Activated naive CD4-positive, alpha-beta T cell treated with anti-CD3 and anti-CD28 coated beads, Interleukin-2, amount 10 ng/mL, durations not matched to agents 7 days and 5 days (primary cell): ENCODE data around the gene ABHD2.
A peak's percentile ranks its signal among the peaks of the same experiment; 100 is the strongest.
"Not testable (repeated sequence)": the region's sequence is repeated elsewhere in the genome, so short reads cannot be mapped to it uniquely, and the experiment has no call there.

ENCODE experiments used
- CTCF ChIA-PET: fragments of 350-600 bp; sonication (Branson Sonifier 250); formaldehyde crosslinking; loops from one replicate; lab custom pipeline; 2021; ENCODE audit warnings: antibody characterized with exemption; lab: Charles Lee
- DNase-seq: peaks from one replicate; pipeline ENCODE4 v3.0.0-alpha.2; 2020
- H3K27ac Mint-ChIP-seq: one replicate; pipeline ENCODE4 v1.8.0; 2021; ENCODE audit warnings: mild to moderate bottlenecking, moderate library complexity, mixed read lengths
- H3K27me3 Mint-ChIP-seq: one replicate; pipeline ENCODE4 v1.8.0; 2021; ENCODE audit warnings: mild to moderate bottlenecking, mixed read lengths
- H3K36me3 Mint-ChIP-seq: one replicate; pipeline ENCODE4 v1.8.0; 2021; ENCODE audit warnings: mixed read lengths
- H3K4me1 Mint-ChIP-seq: one replicate; pipeline ENCODE4 v1.8.0; 2021; ENCODE audit warnings: mixed read lengths
- H3K4me3 Mint-ChIP-seq: one replicate; pipeline ENCODE4 v1.8.0; 2021; ENCODE audit warnings: mild to moderate bottlenecking, moderate library complexity, mixed read lengths
- H3K9me3 Mint-ChIP-seq: one replicate; pipeline ENCODE4 v1.8.0; 2021; ENCODE audit warnings: mixed read lengths

Gene ABHD2

DNA sequence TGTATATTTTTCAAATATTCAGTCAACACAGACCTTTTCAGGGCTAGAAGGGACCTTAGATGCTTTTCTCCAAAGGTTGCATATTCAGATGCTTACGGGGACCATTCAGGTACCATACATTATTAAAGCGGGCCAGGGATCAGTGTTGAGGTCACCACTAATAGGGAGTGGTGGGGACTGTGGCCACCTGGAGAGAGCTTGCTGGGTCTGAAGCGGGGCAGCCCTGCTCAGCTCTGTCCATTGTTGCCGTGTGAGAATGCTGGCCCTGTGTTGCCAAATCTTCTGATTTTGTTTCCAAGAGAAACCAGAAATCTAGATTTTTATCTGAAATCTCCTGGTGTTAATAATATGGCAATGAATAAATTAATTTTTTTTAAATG is 23.7 kb downstream of the ABHD2 start:
- H3K9me3 Mint-ChIP-seq: no peaks in the 10 kb centered on the region
- no peak overlapping the region for H3K27ac Mint-ChIP-seq
- CTCF ChIA-PET: interaction anchor here (0.9 to 1.6 kb wide), 3 partner anchors 18 to 55 kb away, joined by 3 to 5 read pairs (median 3); no protein-coding TSS in a partner anchor
- no peaks in the 10 kb centered on the region for H3K27me3 Mint-ChIP-seq
- peaks cover 21% of the 10 kb centered on the region for H3K36me3 Mint-ChIP-seq
- no peak for DNase-seq
- peaks cover 12% of the 10 kb centered on the region for H3K4me1 Mint-ChIP-seq
- no peak overlapping the region for H3K4me3 Mint-ChIP-seq

DNA sequence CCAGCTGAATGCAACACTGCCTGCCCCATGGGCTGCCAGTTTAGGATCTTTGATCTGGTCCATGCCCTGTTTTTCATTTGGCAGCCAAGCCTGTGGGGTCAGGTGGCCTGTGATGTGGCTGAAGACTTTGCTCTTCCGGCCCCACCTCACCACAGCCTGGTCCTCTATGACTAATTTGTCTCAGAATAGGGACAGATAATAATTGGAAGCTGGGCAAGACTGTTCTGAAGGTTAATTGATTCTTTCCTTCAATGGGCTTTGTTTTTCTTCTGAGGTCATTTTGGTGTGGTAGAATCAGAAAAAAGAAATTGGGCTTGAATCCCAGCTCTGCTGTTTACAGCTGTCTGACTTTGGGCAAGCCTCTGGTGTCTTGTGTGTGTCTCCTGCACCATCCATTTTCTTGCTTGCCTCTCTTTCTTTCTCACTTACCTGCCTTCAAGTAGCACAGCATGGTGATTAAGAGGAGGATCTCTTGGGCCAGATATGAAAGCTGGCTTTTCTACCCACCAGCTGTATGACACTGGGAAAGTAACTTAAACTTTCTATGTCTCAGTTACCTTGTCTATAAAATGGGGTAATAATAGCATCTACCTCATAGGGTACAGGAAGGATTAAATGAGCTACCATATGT is 24.2 kb downstream of the ABHD2 start:
- DNase-seq: no peak
- peaks cover 12% of the 10 kb centered on the region for H3K4me1 Mint-ChIP-seq
- no peak overlapping the region for H3K27ac Mint-ChIP-seq
- CTCF ChIA-PET: interaction anchor here (0.9 to 1.6 kb wide), 3 partner anchors 17 to 55 kb away, joined by 3 to 5 read pairs (median 3); no protein-coding TSS in a partner anchor
- peaks cover 20% of the 10 kb centered on the region for H3K36me3 Mint-ChIP-seq
- no peak overlapping the region for H3K4me3 Mint-ChIP-seq
- H3K27me3 Mint-ChIP-seq: no peaks in the 10 kb centered on the region
- no peaks in the 10 kb centered on the region for H3K9me3 Mint-ChIP-seq

DNA sequence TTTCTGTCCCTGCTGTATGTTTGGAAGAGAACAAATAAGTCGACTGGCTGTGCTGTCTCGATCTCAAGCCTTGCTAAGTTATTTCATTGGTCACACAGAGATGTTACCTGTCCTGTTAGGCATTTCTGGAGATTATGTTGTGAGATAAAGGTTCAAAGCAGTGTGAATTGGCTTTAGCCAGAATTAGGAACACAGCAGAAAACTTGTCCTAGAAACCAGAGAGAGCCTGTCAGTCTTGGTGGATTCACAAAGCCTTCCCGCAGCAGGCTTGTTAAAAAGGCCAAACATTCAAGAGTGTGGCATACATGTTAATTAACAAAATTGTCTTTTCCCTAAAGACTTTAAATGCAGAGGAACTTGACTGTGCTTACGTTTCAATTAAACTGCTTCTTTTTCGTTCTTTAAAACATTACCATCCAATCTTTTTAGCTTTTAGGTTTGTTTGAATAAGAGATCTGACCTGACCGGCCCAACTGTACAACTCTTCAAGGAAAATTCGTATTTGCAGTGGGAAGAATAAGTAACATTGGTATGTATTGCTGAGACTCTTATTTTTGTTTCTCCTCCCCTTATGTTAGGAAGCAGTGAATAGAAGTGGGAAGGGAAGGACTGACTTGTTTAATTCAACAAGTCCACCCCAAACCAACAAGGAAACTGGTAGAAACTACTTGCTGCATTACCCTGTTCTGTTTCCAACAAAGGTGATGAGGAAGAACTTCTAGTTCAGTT is 25.2 kb downstream of the ABHD2 start:
- Mint-ChIP-seq H3K4me1 (peaks cover 12% of the 10 kb centered on the region), H3K36me3 (peaks cover 21% of the 10 kb centered on the region), H3K27me3 (no peaks in the 10 kb centered on the region), H3K27ac (no peak overlapping the region), H3K9me3 (no peaks in the 10 kb centered on the region), H3K4me3 (no peak overlapping the region)
- no peak for DNase-seq
- CTCF ChIA-PET: interaction anchor here (1.6 to 1.8 kb wide), 2 partner anchors 16 to 19 kb away, joined by 3 to 11 read pairs; no protein-coding TSS in a partner anchor

DNA sequence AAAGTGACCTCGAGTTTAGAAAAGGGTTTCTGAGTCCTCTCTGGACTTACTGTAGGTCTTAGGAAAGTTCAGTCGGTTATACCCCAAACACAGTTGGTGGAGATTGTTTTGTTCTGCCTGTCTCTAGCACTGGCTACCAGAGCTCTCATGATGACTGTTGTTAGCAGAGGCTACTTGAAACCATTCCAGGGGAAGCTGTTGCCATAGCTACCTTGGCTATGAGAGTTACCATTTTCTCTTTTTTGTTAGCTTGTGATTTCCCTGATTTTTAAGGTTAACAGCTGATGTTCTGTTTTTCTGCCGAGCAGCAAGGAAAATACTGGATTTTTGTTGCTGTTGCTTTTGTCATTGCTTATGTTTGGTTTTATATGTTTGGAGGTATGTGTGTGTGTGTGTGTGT is 26.7 kb downstream of the ABHD2 start:
- Mint-ChIP-seq H3K27me3 (no peaks in the 10 kb centered on the region), H3K4me3 (no peak overlapping the region), H3K4me1 (peaks cover 8% of the 10 kb centered on the region), H3K9me3 (no peaks in the 10 kb centered on the region), H3K27ac (no peak overlapping the region), H3K36me3 (peaks cover 32% of the 10 kb centered on the region)
- CTCF ChIA-PET: interaction anchor here (1.2 to 1.8 kb wide), 2 partner anchors 10 to 15 kb away, joined by 3 to 11 read pairs; no protein-coding TSS in a partner anchor
- no peak for DNase-seq

DNA sequence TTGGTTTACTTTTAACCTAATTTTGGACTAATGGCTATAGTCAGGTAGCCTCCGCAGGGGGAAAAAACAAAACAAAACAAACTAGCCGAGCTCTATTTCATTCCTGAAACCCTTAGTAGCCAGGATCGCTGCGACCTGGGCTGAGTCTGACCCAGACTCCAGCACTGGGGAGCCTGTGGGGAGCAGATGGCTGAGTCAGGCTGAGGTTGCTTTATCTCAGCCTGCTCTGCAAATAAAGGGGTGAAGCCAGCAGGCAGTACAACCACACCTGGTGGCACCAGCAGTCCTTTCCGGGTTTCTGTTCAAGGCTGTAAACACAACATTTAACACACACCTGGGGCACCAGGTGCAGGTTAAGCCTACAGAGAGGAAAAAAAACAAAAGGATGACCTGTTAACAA is 27.3 kb downstream of the ABHD2 start:
- Mint-ChIP-seq H3K27ac (no peak overlapping the region), H3K36me3 (peaks cover 32% of the 10 kb centered on the region), H3K4me3 (no peak overlapping the region), H3K4me1 (peaks cover 8% of the 10 kb centered on the region), H3K9me3 (no peaks in the 10 kb centered on the region), H3K27me3 (no peaks in the 10 kb centered on the region)
- CTCF ChIA-PET: interaction anchor here (1.8 kb wide), 1 partner anchor 14 kb away, joined by 11 read pairs; no protein-coding TSS in a partner anchor
- DNase-seq: no peak

DNA sequence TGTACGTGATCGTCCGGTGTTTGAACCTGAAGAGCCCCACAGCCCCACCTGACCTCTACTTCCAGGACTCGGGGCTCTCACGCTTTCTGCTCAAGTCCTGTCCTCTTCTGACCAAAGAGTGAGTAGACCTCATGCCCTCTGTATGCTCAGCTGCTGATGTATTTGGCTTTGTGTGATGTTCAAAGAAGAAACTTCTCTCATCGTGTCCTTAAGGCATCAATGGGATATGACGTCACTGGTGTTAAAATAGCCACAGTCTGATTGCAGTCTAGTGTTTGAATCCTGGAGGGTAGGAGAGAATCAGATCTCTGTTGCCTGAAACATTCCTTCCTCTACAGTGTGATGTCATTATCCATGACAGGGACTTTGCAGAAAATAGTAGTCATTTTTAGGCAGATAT is 28.1 kb downstream of the ABHD2 start:
- DNase-seq: no peak
- Mint-ChIP-seq H3K36me3 (peaks cover 39% of the 10 kb centered on the region), H3K4me1 (peaks cover 8% of the 10 kb centered on the region), H3K9me3 (no peaks in the 10 kb centered on the region), H3K4me3 (no peak overlapping the region), H3K27ac (no peak overlapping the region), H3K27me3 (no peaks in the 10 kb centered on the region)
- CTCF ChIA-PET: no interaction called here

DNA sequence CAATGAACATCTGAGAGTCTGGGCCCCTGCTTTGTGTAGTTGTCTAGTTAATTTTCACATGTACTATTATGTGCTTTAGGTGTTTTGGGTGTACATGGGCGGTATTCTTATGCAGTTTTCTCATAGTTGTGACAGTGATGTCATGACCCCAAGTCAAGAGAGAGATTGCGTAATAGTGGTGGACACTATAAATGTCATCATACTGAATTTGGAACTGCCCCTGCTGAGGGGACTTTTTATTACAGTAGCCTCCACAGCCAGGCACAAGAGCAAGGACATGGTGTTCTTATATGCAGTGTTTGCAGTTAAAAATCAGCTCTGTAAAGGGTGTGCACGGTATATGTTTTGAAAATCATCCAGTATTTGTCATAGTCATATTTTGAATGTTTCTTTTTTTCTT is 29.5 kb downstream of the ABHD2 start:
- peaks cover 46% of the 10 kb centered on the region for H3K36me3 Mint-ChIP-seq
- CTCF ChIA-PET: interaction anchor here (3.1 kb wide), 1 partner anchor 12 kb away, joined by 17 read pairs; no protein-coding TSS in a partner anchor
- no peak overlapping the region for H3K4me3 Mint-ChIP-seq
- no peak for DNase-seq
- no peaks in the 10 kb centered on the region for H3K27me3 Mint-ChIP-seq
- H3K27ac Mint-ChIP-seq: no peak overlapping the region
- peaks cover 2% of the 10 kb centered on the region for H3K4me1 Mint-ChIP-seq
- H3K9me3 Mint-ChIP-seq: no peaks in the 10 kb centered on the region

DNA sequence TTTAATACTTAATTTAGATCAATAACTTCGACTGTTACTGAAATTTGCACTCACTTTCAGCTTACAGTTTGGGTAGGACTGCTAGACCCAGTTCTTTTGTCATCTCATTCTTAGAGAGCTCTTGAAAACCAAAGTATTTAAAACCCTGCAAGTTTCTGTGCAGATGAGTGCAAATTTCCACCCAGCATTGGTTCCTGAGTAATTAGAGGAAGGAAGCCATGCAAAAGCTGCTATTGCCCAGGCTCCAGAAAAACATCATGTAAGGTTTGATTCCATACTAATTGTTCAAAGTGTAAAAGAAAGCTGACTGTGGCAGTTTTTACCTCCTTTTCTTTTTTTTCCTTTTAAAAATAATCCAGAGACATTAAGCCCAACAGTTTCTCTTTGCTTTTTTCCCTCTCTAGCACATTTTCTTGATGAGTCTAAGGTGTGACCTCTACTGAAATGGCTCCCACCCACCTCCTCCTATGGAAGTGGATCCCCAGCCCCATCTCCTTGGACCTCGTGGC is 30.3 kb downstream of the ABHD2 start:
- CTCF ChIA-PET: interaction anchor here (3.1 kb wide), 1 partner anchor 11 kb away, joined by 17 read pairs; no protein-coding TSS in a partner anchor
- Mint-ChIP-seq H3K27me3 (no peaks in the 10 kb centered on the region), H3K27ac (no peak overlapping the region), H3K4me1 (no peaks in the 10 kb centered on the region), H3K4me3 (no peak overlapping the region), H3K9me3 (no peaks in the 10 kb centered on the region), H3K36me3 (peaks cover 46% of the 10 kb centered on the region)
- DNase-seq: no peak

DNA sequence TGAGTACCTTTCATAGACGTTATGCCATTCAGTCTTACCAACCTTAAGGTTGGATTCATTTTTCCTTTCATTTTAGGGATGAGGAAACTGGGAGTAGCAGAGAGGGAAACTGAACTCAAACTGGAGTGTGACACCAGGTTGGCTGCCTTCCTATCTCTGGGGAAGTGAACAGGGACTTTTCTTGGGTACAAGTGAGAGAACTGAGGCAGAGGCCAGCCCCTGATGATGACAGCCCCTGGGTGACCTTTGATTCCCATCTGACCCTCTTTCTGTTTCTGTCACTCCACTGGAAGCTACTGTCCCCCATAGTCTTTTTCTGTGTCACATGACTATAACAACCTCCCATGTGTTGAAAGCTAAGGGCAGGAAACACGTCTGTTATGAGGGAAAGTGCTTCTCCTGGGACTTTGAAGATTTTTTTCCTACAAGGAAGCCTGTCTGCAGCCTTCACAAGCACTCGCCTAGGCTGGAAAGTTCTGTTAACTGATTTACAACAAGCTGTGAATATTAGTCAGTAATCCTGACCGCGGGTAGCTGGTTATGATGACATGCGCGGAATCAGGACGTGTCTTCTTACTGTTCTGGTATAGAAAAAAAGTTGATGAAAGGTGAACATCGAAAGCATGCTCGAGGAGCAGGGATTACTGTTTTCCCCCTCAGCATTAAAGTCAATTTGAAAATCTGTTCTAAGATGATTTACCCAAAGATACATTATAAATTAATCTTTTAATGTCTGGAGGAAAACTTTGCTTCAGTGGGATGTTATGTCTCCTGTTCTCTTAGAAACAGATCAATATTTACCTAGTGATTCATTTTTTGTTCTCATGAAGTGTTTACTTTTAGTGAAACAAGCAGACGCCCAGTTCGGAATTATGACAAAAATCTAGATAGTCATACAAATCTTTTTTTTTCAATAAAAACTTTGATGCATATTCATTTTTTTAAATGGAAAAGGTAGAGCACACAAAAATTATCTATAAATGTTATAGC is 31.5 kb downstream of the ABHD2 start:
- Mint-ChIP-seq H3K27ac (peak overlapping the region; percentile 21), H3K36me3 (peaks cover 52% of the 10 kb centered on the region), H3K9me3 (no peaks in the 10 kb centered on the region), H3K4me3 (no peak overlapping the region), H3K4me1 (no peaks in the 10 kb centered on the region), H3K27me3 (no peaks in the 10 kb centered on the region)
- no peak for DNase-seq
- CTCF ChIA-PET: interaction anchor here (1.3 to 3.1 kb wide), 3 partner anchors 10 to 62 kb away, joined by 3 to 17 read pairs (median 4); no protein-coding TSS in a partner anchor

DNA sequence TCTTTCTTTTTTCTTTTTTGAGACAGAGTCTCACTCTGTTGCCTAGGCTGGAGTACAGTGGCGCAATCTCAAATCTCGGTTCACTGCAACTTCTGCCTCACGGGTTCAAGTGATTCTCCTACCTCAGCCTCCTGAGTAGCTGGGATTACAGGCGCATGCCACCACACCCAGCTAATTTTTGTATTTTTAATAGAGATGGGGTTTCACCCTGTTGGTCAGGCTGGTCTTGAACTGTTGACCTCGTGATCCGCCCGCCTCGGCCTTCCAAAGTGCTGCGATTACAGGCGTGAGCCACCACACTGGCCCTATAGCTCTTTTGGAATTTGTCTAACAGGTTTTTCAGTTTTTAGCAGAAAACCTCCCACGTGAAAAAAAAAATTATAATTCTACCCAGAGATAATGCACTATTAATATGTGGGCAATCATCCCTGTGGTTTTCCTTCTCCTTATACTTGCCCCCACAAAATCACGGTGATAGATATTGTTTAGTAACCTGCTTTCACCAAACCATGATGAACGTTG is 32.3 kb downstream of the ABHD2 start:
- CTCF ChIA-PET: interaction anchor here (1.3 to 3.1 kb wide), 3 partner anchors 9 to 63 kb away, joined by 3 to 17 read pairs (median 4); no protein-coding TSS in a partner anchor
- not testable (repeated sequence) for H3K9me3 Mint-ChIP-seq, H3K27me3 Mint-ChIP-seq, DNase-seq, H3K4me1 Mint-ChIP-seq, H3K27ac Mint-ChIP-seq, H3K4me3 Mint-ChIP-seq
- H3K36me3 Mint-ChIP-seq: peaks cover 47% of the 10 kb centered on the region

DNA sequence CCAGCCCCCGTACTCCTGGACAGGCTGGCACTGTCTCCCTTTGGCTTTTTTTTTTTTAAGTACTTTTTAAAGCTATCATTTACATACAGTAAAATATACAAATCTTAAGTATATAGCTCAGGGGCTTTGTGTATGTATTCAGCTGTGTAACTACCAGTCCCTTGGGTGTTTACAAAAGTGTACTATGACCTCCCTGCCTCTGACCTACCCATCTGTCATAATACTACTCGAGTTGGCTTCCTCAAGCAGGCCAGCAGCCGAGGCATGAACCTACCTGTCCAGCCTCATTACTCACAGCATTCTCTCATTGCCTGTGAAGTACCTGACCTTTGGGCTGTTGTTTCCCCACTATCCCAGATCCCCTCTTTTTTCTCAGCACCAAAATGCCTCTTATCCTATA is 33.2 kb downstream of the ABHD2 start:
- no peak for DNase-seq
- Mint-ChIP-seq H3K9me3 (no peaks in the 10 kb centered on the region), H3K36me3 (peaks cover 49% of the 10 kb centered on the region), H3K27ac (peak overlapping the region; percentile 29), H3K4me1 (no peaks in the 10 kb centered on the region), H3K4me3 (no peak overlapping the region), H3K27me3 (no peaks in the 10 kb centered on the region)
- CTCF ChIA-PET: no interaction called here

DNA sequence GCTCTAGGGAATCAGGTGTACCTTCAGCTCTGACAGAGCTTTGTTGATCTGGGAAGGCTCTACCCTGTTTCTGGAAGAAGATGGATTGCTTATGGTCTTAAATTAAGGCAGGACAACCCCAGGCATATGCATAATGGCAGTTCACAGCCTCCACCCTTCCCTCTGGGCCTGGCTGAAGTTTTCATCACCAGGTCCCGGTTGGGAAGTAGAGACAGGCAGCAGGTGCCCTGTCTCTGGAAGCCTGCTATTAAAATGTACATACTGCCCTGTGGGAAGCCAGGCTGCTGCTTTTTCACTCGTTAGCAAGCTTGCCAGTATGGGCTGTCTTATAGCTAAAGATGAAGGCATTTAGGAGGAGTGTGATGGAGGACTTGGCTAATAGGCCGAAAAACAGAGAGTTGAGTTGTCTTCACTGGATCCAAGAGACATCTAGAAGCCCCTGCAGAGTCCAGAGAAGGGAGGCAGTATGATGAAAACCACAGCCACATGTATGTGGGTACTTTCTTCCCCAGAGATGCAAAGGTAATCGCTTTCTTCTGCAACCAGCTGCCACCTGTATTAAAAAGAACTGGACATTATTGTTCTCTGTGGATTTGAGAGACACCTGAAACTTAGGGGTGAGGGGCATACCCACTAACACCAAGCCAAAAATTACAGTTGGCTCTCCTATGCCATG is 34.4 kb downstream of the ABHD2 start:
- Mint-ChIP-seq H3K36me3 (peaks cover 44% of the 10 kb centered on the region), H3K4me1 (no peaks in the 10 kb centered on the region), H3K27ac (no peak overlapping the region), H3K9me3 (no peaks in the 10 kb centered on the region), H3K27me3 (no peaks in the 10 kb centered on the region), H3K4me3 (no peak overlapping the region)
- CTCF ChIA-PET: interaction anchor here (0.6 to 1.0 kb wide), 2 partner anchors 66 to 244 kb away, joined by 3 read pairs; no protein-coding TSS in a partner anchor
- no peak for DNase-seq

DNA sequence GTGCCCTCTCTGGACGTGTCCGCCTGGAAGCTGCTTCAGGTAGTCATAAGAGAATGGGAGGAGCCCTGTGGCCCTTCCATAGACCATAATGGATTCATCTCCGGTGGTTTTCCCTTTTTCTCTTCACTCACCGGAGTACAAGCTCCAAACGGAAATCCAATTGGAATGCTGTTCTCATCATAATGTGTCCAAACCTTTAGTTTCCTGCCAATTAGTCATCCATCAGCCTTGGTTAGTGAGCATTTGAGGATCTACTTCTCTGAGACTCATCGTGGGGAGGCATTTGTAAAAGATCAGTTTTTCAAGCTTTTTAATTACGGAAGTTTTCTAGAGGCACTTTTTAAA is 34.9 kb downstream of the ABHD2 start:
- Mint-ChIP-seq H3K4me1 (no peaks in the 10 kb centered on the region), H3K36me3 (peaks cover 42% of the 10 kb centered on the region), H3K4me3 (no peak overlapping the region), H3K27ac (no peak overlapping the region), H3K9me3 (no peaks in the 10 kb centered on the region), H3K27me3 (no peaks in the 10 kb centered on the region)
- CTCF ChIA-PET: interaction anchor here (1.0 kb wide), 1 partner anchor 244 kb away, joined by 3 read pairs; no protein-coding TSS in a partner anchor
- no peak for DNase-seq
